NCI-H446 (cell line): ENCODE measurements around the gene TFDP2.
"Not testable (repeated sequence)": the region's sequence is repeated elsewhere in the genome, so short reads cannot be mapped to it uniquely, and the experiment has no call there.

Source experiments
- DNase-seq, 2 experiments: peaks; one replicate each; lab custom pipeline; 2025; lab: John Stamatoyannopoulos, UW

Gene TFDP2

DNA sequence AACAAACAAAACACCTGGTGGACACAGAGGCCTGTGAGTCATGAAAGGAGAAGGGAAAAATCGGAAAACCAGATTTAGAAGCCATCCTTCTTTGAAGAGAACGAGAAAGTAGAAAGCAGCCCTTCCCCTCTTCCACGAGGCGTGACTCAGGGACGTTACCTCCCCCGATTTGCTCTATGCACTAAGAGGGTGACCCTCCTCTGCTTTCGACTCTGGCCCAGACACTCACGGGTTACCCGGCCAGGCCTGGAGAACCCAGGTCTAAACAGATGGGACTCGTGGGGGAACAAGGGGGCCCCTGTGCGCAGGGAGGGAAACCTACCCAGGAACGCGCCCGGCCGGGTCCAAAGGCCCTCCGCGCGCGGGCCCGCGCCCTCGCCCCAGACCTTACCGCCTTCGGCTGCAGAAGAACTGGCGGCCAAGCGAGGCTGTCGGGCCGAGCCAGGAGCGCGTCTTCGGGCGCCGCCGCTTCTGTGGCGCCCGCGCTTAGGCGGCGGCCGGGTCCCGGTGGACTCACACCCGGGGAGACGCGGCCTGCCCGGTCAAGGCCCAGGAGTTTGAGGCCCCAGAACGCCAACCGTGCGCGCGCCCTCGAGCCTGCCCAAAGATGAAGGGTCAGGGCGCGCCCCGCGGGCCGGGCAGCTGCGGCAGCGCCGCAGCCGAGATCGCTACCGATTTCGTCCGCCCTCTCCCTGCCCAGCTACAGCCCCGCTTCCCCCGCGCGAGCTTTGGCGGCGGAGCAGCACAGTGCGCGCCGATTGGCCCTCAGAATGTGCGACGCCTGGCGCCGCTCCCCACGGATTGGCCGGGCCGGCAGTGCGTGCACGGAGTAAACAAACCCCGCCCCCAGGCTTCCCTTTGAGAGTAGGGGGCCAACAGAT, at the start of gene TFDP2:
Gene TFDP2 (minus strand): TSS at position 753 of the 881 bp plus-strand sequence. CDS start 47,795 bp downstream, outside the sequence.
- peak; percentile 95 to 99 for DNase-seq

DNA sequence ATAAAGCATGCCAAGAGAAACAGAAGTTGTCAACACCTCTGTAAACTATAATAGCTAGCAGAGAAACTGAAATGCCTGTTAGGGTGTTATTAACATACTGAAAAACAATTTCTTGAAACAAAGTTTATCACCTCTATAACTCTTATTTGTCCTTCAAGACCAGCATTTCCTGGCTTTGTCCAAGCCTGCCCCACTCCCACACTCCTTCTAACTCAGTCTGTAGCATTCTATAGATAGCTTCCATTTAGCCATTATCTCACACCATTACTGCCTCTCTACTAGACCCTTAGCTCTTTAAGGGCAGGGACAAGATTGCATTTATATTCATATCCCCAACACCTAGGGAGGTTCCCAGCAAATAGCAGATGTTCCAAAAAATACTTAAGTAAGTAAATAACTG, 39.5 kb upstream of the TFDP2 start:
- no peak for DNase-seq

GRCh38 chr3:142180761-142181362, 31.5 kb upstream of the TFDP2 start:
- peak in 1 of 2 experiments; percentile 4 for DNase-seq

DNA sequence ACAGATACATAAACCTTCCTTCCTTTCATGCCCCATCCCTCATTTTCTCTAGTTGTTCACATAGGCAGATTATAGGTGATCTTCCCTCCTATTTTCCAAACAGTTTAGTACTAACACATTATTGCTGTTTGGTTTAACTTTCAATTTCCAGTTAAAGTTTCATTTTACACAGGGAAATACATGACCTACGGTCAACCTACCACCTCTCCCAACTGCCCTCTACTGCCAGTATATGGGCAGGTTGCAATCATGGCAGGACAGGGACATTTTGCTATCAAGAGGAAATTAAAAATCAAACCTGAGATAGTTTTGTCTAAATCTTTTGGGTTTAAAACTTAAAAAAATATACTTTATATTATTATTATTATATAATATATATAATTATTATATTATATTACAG, 26.1 kb upstream of the TFDP2 start:
- DNase-seq: no peak

- DNase-seq: no peak
These were observed 25.2 kb upstream of the TFDP2 start for GRCh38 chr3:142174559-142174958.

GRCh38 chr3:142168514-142168913, 19.2 kb upstream of the TFDP2 start:
- no peak for DNase-seq

DNA sequence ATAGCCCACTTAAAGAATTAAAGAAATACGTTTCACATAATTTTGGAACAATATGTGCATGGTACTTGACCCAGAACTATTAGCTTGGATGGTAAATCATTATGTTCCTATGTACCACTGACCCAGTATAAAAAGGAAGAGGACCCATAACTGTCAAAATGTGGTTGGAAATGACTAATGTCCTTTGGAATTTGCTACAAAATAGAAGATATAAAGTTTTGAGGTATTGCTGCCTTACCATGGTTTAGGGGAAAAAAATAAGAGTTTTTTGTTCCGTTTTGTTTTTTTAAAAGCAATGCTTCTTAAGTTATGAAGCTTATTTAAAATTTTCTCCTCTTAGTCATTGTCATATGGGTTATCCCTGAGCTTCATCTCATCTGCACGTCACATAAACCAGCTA, 15.8 kb upstream of the TFDP2 start:
- no peak for DNase-seq

GRCh38 chr3:142159083-142159740, 9.9 kb upstream of the TFDP2 start:
- DNase-seq: peak in 1 of 2 experiments; percentile 17

GRCh38 chr3:142154186-142154585, 4.8 kb upstream of the TFDP2 start:
- no peak for DNase-seq

GRCh38 chr3:142152384-142152783, 3.0 kb upstream of the TFDP2 start:
- no peak for DNase-seq

DNA sequence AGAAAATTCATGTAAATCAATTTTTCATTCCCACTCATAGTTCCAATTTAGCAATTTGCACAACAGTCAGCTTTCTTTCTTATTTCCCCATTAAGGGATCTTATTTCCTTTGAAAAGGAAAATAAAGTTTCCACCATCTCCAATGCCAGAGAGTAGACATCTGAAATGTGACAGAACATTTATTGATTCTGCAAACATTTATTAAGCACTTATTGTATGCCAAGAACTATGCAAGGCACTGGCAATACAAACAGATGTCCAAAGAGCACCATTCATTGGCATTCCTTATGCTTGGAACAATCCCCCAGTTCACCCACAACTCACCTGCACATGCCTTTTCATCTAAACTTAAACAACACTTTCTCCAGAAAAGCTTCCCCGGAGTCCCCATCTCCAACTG, 2.5 kb upstream of the TFDP2 start:
- no peak for DNase-seq

DNA sequence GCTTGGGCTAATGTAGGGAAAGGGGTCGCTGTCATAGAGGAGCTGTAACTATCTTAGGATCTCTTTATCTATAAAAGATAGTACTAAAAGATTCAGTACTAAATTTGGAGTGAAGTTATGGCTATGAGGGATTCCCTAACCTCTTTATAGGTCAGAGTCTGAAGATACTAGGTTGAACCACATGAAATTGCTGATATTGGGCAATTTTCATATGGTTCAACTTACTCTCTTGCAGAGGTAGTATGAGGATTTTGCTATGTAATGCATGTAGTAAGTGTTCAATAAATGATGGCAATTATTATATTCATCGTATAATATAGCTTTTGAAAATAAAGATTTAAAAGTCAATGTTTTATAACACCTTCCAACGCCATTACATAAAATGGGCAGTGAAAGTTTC, 1.9 kb upstream of the TFDP2 start:
- no peak for DNase-seq

GRCh38 chr3:142150271-142150670, 927 bp upstream of the TFDP2 start:
- no peak for DNase-seq

- DNase-seq: no peak
These were observed 289 bp upstream of the TFDP2 start for GRCh38 chr3:142149673-142149992.

DNA sequence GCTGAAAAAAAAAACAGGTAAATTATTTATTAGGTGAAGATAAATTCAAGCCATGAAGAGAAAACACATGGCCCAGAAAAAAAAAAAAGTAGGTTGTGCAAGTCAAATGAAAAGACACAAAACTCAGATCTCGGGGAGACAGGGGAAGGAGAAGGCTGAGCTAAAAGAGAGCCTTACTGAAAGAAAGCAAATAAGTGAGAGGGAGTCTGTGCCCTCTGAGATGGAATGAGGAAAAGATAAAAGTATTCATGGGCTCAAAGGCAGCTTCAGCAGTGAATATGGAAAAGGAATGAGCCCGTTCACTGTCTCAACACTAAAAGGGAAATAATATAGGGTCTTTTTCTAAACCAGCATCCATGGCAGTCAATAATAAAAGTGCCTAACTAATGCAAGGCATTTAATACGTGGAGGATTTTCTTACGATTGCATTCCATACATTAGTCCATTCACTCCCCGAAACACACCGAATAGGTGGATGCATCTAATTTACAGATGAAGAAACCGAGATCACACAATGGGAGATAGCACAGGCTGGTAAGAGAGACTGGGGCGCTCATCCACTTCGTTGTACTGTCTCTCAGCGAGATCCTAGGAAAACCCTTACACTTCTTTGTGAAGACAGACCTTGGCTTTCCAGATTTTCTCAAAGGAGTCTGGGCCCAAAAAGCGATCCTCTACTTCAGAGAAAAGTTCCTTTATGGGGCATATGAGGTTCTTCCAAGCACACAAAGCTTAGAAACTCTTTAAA, 1.1 kb downstream of the TFDP2 start:
- peak in 1 of 2 experiments; percentile 8 for DNase-seq

DNA sequence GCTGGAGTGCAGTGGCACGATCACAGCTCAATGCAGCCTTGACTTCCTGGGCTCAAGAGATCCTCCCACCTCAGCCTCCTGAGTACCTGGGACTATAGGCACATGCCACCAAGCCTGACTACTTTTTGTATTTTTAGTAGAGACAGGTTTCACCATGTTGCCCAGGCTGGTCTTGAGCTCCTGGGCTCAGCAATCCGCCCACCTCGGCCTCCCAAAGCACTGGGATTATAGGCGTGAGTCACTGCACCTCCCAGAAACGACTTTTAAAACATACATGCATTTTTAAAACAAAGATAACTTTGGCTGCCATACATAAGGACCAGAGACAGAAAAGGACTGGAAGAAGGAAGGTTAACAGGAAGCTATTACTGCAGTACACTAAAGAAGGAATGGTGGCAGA, 4.8 kb downstream of the TFDP2 start:
- DNase-seq: not testable (repeated sequence)

DNA sequence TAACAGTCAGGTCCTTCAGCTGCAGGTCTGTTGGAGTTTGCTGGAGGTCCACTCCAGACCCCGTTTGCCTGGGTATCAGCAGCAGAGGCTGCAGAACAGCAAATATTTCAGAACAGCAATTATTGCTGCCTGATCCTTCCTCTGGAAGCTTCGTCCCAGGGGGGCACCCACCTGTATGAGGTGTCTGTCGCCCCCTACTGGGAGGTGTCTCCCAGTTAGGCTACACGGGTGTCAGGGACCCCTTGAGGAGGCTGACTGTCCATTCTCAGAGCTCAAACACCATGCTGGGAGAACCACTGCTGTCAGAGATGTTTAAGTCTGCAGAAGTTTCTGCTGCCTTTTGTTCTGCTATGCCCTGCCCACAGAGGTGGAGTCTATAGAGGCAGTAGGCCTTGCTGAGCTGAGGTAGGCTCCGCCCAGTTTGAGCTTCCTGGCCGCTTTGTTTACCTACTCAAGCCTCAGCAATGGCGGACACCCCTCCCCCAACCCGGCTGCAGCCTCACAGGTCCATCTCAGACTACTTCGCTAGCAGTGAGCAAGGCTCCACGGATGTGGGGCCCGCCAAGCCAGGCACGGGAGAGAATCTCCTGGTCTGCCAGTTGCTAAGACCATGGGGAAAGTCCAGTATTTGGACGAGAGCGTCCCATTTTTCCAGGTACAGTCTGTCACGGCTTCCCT, 8.6 kb downstream of the TFDP2 start:
- DNase-seq: not testable (repeated sequence)

DNA sequence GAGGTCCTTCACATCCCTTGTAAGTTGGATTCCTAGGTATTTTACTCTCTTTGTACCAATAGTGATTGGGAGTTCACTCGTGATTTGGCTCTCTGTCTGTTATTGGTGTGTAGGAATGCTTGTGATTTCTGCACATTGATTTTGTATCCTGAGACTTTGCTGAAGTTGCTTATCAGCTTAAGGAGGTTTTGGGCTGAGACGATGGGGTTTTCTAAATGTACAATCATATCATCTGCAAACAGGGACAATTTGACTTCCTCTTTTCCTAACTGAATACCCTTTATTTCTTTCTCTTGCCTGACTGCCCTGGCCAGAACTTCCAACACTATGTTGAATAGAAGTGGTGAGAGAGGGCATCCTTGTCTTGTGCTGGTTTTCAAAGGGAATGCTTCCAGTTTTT, 12.3 kb downstream of the TFDP2 start:
- DNase-seq: not testable (repeated sequence)

GRCh38 chr3:142134799-142135325, 14.5 kb downstream of the TFDP2 start:
- no peak for DNase-seq

DNA sequence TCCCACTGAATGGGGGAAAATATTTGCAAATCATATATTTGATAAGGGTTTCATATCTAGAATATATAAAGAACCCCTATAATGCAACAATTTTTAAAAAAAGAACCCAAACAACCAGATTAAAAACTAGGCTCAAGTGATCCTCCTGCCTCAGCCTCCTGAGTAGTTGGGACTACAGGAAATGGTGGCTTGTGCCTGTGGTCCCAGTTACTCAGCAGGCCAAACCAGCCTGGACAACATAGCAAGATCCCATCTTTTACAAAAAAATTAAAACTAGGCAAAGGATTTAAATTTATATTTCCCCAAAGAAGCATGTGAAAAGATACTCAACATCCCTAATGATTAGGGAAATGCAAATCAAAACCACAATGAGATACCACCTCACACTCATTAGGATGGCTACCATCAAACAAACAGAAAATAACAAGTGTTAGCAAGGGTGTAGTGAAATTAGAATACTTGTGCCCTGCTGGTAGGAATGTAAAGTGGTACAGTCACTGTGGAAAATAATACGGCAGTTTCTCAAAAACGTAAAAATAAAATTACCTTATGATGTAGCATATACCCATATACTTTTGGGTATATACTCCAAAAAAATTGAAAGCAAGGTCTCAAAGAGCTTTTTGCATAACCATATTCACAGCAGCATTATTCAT, 19.7 kb downstream of the TFDP2 start:
- no peak for DNase-seq
